ENCODE data around the gene ZFP3.
"Not testable (repeated sequence)": the region's sequence is repeated elsewhere in the genome, so short reads cannot be mapped to it uniquely, and the experiment has no call there.

ZFP3 gene

GRCh38 chr17:5128905-5129535 lies 50.8 kb downstream of the ZFP3 start:
- no peak for TF ChIP-seq CTCF (conservative IDR thresholded peaks at IDR 0.05; ENCODE audit: low read depth, low read length)
- H3K4me3 ChIP-seq (ENCODE audit: low read depth, low read length) = no peak overlapping the region
- DNase-seq (ENCODE audit: low read depth) = no peak

GRCh38 chr17:5129770-5130169 lies 51.5 kb downstream of the ZFP3 start:
- H3K4me3 ChIP-seq (ENCODE audit: low read depth, low read length); DNase-seq (ENCODE audit: low read depth): not testable (repeated sequence)

GRCh38 chr17:5130261-5130660 lies 52.0 kb downstream of the ZFP3 start:
- H3K4me3 ChIP-seq (ENCODE audit: low read depth, low read length); DNase-seq (ENCODE audit: low read depth): not testable (repeated sequence)

- not testable (repeated sequence) for H3K4me3 ChIP-seq (ENCODE audit: low read depth, low read length); DNase-seq (ENCODE audit: low read depth)
Observed at GRCh38 chr17:5130687-5131086, 52.4 kb downstream of the ZFP3 start.

DNA sequence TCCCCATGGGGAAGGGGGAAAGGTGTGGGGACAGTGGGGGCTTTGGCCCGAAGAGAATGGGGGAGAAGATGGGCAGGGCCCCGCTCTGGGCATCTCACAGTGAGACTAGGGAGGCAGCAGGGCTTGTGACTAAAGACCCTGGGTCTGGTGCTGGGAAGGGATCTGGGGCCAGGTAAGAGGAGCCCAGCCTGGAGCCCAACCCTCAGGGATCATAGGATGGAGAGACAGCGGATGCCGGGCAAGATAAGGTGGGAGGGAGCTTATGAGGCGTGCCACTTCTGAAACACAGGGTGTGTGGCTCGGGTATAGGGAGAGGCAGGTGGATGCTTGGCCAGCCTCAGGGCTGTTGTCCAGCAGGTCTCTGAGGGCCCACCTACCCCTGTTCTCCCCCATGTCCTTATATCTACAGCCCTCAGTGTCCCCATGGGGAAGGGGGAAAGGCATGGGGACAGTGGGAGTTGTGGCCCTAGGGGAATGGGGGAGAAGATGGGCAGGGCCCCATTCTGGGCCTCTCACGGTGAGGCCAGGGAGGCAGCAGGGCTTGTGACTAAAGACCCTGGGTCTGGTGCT lies 53.0 kb downstream of the ZFP3 start:
- DNase-seq (ENCODE audit: low read depth) = no peak
- no peak for TF ChIP-seq CTCF (conservative IDR thresholded peaks at IDR 0.05; ENCODE audit: low read depth, low read length)

GRCh38 chr17:5131799-5132502 lies 53.7 kb downstream of the ZFP3 start:
- DNase-seq (ENCODE audit: low read depth); H3K4me3 ChIP-seq (ENCODE audit: low read depth, low read length): not testable (repeated sequence)

More for the DNA sequence above, 53.0 kb downstream of the ZFP3 start:
- no peak overlapping the region for H3K4me3 ChIP-seq (ENCODE audit: low read depth, low read length)

GRCh38 chr17:5132503-5133225 lies 54.4 kb downstream of the ZFP3 start:
- not testable (repeated sequence) for DNase-seq (ENCODE audit: low read depth)

DNA sequence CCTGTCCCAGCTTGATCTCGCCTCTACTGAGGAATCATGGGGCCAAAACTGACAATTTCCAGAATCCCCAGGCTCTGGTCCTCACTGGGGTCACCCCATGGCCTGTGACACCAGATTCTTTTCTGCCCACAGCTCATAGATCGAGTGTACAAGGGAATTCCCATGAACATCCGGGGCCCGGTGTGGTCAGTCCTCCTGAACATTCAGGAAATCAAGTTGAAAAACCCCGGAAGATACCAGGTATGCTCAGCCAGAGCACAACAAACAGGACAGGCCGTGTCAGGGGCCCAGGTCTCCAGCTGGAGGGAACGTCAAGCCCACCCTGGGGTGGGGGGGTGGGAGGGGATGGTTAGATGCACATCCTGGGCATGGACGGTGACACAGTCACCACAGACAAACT lies 55.0 kb downstream of the ZFP3 start:
- TF ChIP-seq CTCF (conservative IDR thresholded peaks at IDR 0.05; ENCODE audit: low read depth, low read length) = no peak
- DNase-seq (ENCODE audit: low read depth) = no peak
- no peak overlapping the region for H3K4me3 ChIP-seq (ENCODE audit: low read depth, low read length)

More at GRCh38 chr17:5132503-5133225, 54.4 kb downstream of the ZFP3 start:
- not testable (repeated sequence) for H3K4me3 ChIP-seq (ENCODE audit: low read depth, low read length)

GRCh38 chr17:5133961-5134360 lies 55.7 kb downstream of the ZFP3 start:
- not testable (repeated sequence) for H3K4me3 ChIP-seq (ENCODE audit: low read depth, low read length)

GRCh38 chr17:5134571-5134970 lies 56.3 kb downstream of the ZFP3 start:
- not testable (repeated sequence) for H3K4me3 ChIP-seq (ENCODE audit: low read depth, low read length); DNase-seq (ENCODE audit: low read depth)

More at GRCh38 chr17:5133961-5134360, 55.7 kb downstream of the ZFP3 start:
- not testable (repeated sequence) for DNase-seq (ENCODE audit: low read depth)

- not testable (repeated sequence) for H3K4me3 ChIP-seq (ENCODE audit: low read depth, low read length)
- peak; percentile 13 for DNase-seq (ENCODE audit: low read depth)
Observed at GRCh38 chr17:5135131-5135712, 57.0 kb downstream of the ZFP3 start.

Data from choroid plexus epithelial cell (primary cell).